Measurements from ENCODE around the gene DFFB. TPM values are rescaled to one million over a fixed set of nuclear protein-coding genes. Genes with fewer than 3 reads are reported as not detected.

Gene DFFB
- total RNA-seq, 1 donor from 2014 or later: 5.1 TPM

GRCh38 chr1:3925762-3926161 is 68.5 kb downstream of the DFFB start:
- no peak for DNase-seq (ENCODE audit: low read depth)

GRCh38 chr1:3926956-3927355 is 69.7 kb downstream of the DFFB start:
- DNase-seq (ENCODE audit: low read depth): no peak

- no peak for DNase-seq (ENCODE audit: low read depth)
These were observed 71.3 kb downstream of the DFFB start for GRCh38 chr1:3928586-3928985.

GRCh38 chr1:3929126-3929525 is 71.8 kb downstream of the DFFB start:
- DNase-seq (ENCODE audit: low read depth): no peak

- no peak for DNase-seq (ENCODE audit: low read depth)
These were observed 73.2 kb downstream of the DFFB start for GRCh38 chr1:3930301-3931006.

GRCh38 chr1:3931007-3931912 is 74.0 kb downstream of the DFFB start:
- no peak for DNase-seq (ENCODE audit: low read depth)

GRCh38 chr1:3932156-3932919 is 75.1 kb downstream of the DFFB start:
- no peak for DNase-seq (ENCODE audit: low read depth)

Other genes starting within 250 kb of the DFFB start
- 5.7 and 12.0 TPM in 2 replicates for gene MEGF6, start 246.0 kb upstream of the DFFB start, total RNA-seq
- 19.4 and 37.5 TPM in 2 replicates for gene TPRG1L, start 232.5 kb upstream of the DFFB start, total RNA-seq
- 19.4 and 21.8 TPM in 2 replicates for gene WRAP73, start 207.4 kb upstream of the DFFB start, total RNA-seq
- under 0.01 TPM in 2 replicates for gene TP73, start 205.0 kb upstream of the DFFB start, total RNA-seq
- not detected in 2 replicates for gene CCDC27, start 105.0 kb upstream of the DFFB start, total RNA-seq
- gene SMIM1, start 84.7 kb upstream of the DFFB start, total RNA-seq: 4.8 TPM in 1 of 2 replicates, not detected in the other
- gene LRRC47, start 61.0 kb upstream of the DFFB start, total RNA-seq: 37.9 and 39.6 TPM in 2 replicates
- 20.7 and 44.8 TPM in 2 replicates for gene CEP104, start 265 bp upstream of the DFFB start, total RNA-seq
- 31.8 and 33.5 TPM in 2 replicates for gene C1orf174, start 42.8 kb downstream of the DFFB start, total RNA-seq